Body of pancreas (tissue), 4 donors: ENCODE results near the gene RARB.

ENCODE experiments used
- CTCF ChIP-seq, 7 experiments: fragments of 450-650 bp in 4 of 7; fragments of 200-600 bp in 3 of 7; sonication (generic) in 3 of 7; IDR thresholded peaks; one replicate each; pipeline ENCODE4 v1.5.1; 2016 to 2019; ENCODE audit warnings: antibody characterized with exemption in 7 of 7
- POLR2A ChIP-seq, 3 donors: fragments of 450-650 bp; IDR thresholded peaks; one replicate each; pipeline ENCODE4 v1.6.1; 2016; ENCODE audit warnings: antibody characterized with exemption in 3 of 3, mild to moderate bottlenecking in 2 of 3

GRCh38 chr3:25531971-25532370 lies 103.9 kb downstream of the RARB start:
- TF ChIP-seq POLR2A (IDR thresholded peaks at IDR 0.05) (no peak), CTCF (IDR thresholded peaks at IDR 0.05) (no peak)
